ENCODE data around the gene IQGAP1. TPM values are rescaled to one million over a fixed set of nuclear protein-coding genes. Genes with fewer than 3 reads are reported as not detected.
A peak's percentile ranks its signal among the peaks of the same experiment; 100 is the strongest.

IQGAP1 gene
- total RNA-seq, 1 experiment from 2014 or later = 235 TPM

GRCh38 chr15:90422043-90422442 is 34.0 kb downstream of the IQGAP1 start:
- no peaks in the 10 kb centered on the region for H3K27me3 ChIP-seq (replicated peaks)
- H3K4me3 ChIP-seq = no peak overlapping the region
- H3K9me3 ChIP-seq (replicated peaks) = no peaks in the 10 kb centered on the region
- no peak for DNase-seq (ENCODE audit: low read depth in 1 of 2, low spot score in 2 of 2)
- H3K36me3 ChIP-seq = peaks cover 3% of the 10 kb centered on the region
- peaks cover 44% of the 10 kb centered on the region for H3K4me1 ChIP-seq (replicated peaks)
- peak overlapping the region; percentile 12 for H3K27ac ChIP-seq

GRCh38 chr15:90422936-90423335 is 34.9 kb downstream of the IQGAP1 start:
- H3K27ac ChIP-seq = no peak overlapping the region
- H3K4me1 ChIP-seq (replicated peaks) = peaks cover 44% of the 10 kb centered on the region
- no peak for DNase-seq (ENCODE audit: low read depth in 1 of 2, low spot score in 2 of 2)
- H3K9me3 ChIP-seq (replicated peaks) = no peaks in the 10 kb centered on the region
- no peaks in the 10 kb centered on the region for H3K27me3 ChIP-seq (replicated peaks)
- H3K4me3 ChIP-seq = no peak overlapping the region
- H3K36me3 ChIP-seq = peaks cover 12% of the 10 kb centered on the region

DNA sequence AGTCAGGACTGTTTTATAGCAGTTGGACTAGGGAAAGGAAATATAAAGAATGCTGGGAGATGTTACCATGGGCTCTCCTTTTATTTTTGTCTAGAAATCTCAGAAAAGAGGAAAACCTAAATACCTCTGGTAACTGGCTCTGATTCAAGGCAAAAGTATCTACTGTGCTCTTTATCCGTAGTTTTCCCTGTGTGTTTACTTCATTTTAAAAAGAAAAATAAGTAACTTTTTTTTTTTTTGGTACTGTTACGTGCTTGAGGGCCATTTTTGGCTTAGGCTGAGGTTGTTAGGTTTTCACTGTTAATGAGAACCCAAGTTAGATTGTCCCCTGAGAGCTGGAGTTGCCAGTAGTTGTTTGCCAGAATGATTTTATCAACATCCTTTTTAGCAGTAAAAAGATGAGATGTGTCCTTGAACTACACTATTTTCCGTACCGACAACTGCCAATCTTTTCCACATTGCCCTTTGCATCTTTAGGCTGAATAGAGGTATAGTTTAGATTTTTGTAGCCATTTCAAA is 35.8 kb downstream of the IQGAP1 start:
- DNase-seq (ENCODE audit: low read depth in 1 of 2, low spot score in 2 of 2) = no peak
- H3K27me3 ChIP-seq (replicated peaks) = no peaks in the 10 kb centered on the region
- no peak overlapping the region for H3K27ac ChIP-seq

GRCh38 chr15:90425726-90426346 is 37.8 kb downstream of the IQGAP1 start:
- H3K4me3 ChIP-seq = no peak overlapping the region
- peaks cover 36% of the 10 kb centered on the region for H3K36me3 ChIP-seq
- H3K27me3 ChIP-seq (replicated peaks) = no peaks in the 10 kb centered on the region
- H3K9me3 ChIP-seq (replicated peaks) = no peaks in the 10 kb centered on the region
- H3K27ac ChIP-seq = no peak overlapping the region
- no peak for DNase-seq (ENCODE audit: low read depth in 1 of 2, low spot score in 2 of 2)
- peaks cover 20% of the 10 kb centered on the region for H3K4me1 ChIP-seq (replicated peaks)

More for the DNA sequence above, 35.8 kb downstream of the IQGAP1 start:
- Histone ChIP-seq H3K4me1 (replicated peaks) (peaks cover 39% of the 10 kb centered on the region), H3K9me3 (replicated peaks) (no peaks in the 10 kb centered on the region), H3K36me3 (peaks cover 19% of the 10 kb centered on the region), H3K4me3 (no peak overlapping the region)

- peaks cover 42% of the 10 kb centered on the region for H3K36me3 ChIP-seq
- H3K27me3 ChIP-seq (replicated peaks) = no peaks in the 10 kb centered on the region
- no peak for DNase-seq (ENCODE audit: low read depth in 1 of 2, low spot score in 2 of 2)
- no peaks in the 10 kb centered on the region for H3K9me3 ChIP-seq (replicated peaks)
- no peak overlapping the region for H3K27ac ChIP-seq
- H3K4me3 ChIP-seq = no peak overlapping the region
- peaks cover 7% of the 10 kb centered on the region for H3K4me1 ChIP-seq (replicated peaks)
These were observed 39.1 kb downstream of the IQGAP1 start for GRCh38 chr15:90427185-90427584.

DNA sequence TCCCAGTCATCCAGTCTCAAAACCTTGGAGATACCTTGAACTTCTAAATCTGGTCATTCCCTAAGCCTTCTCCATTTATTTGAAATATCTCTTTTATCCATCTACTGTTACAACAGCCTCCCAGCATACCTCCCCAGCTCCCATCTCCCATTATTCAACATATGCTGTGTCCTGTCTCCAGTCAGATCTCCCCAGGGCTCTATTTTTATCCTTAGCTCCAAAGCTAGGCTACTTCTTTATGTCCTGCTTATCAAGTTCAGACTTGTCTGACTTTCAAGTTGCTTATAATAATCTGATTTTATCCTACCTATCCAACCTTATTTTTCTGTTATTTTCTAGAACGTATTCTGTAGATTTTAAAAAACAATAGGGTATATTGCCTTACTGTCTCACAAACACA is 44.2 kb downstream of the IQGAP1 start:
- Histone ChIP-seq H3K27me3 (replicated peaks) (no peaks in the 10 kb centered on the region), H3K9me3 (replicated peaks) (no peaks in the 10 kb centered on the region), H3K27ac (no peak overlapping the region), H3K4me1 (replicated peaks) (no peaks in the 10 kb centered on the region), H3K4me3 (no peak overlapping the region), H3K36me3 (peaks cover 78% of the 10 kb centered on the region)
- DNase-seq (ENCODE audit: low read depth in 1 of 2, low spot score in 2 of 2) = no peak

DNA sequence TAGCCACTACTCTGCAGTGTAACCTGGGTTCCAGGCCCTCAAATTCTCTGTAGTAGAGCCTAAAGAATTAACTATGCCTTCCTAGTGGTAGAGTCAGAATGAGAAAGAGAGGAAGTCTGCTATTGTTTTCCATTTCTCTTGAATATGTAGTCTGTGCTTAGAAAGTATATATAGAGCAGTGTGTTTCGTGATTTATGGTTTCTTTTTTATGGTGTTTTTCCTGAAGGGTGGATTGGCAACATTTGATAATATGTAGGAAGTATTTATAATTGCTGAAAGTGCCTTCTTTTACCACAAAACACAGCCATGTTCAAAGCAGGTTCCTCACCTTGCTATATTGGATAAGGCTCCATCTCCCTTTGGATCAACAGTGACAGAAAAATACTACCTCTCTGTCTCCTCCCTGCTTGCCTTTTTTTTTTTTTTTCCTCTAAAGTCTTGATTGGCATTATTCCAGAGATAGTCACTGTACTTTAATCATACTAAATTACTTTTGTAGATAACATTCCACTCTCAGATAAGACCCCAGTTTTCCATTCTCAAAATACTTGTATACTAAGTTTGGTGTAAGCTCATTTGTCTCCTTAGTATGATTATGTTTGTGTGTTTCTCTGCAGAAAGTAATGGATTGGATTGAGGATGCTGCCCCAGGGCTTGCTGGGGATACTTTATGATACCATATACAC is 47.8 kb downstream of the IQGAP1 start:
- no peak for DNase-seq (ENCODE audit: low read depth in 1 of 2, low spot score in 2 of 2)
- H3K9me3 ChIP-seq (replicated peaks) = no peaks in the 10 kb centered on the region
- H3K27me3 ChIP-seq (replicated peaks) = no peaks in the 10 kb centered on the region
- no peak overlapping the region for H3K4me3 ChIP-seq
- no peaks in the 10 kb centered on the region for H3K4me1 ChIP-seq (replicated peaks)
- H3K36me3 ChIP-seq = peaks cover 74% of the 10 kb centered on the region
- H3K27ac ChIP-seq = no peak overlapping the region

DNA sequence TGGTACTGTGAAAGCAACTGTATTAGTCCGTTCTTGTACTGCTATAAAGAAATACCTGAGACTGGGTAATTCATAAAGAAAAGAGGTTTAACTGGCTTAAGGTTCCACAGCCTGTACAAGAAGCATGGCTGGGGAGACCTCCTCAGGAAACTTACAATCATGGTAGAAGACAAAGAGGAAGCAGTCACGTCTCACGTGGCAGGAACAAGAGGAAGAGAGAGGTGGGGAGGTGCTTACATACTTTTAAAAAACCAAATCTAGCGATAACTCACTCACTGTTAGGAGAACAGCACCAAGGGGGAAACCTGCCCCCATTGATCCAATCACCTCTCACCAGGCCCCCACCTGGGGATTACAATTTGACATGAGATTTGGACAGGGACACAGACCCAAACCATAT is 48.9 kb downstream of the IQGAP1 start:
- Histone ChIP-seq H3K4me3 (no peak overlapping the region), H3K4me1 (replicated peaks) (no peaks in the 10 kb centered on the region), H3K27me3 (replicated peaks) (no peaks in the 10 kb centered on the region), H3K36me3 (peaks cover 79% of the 10 kb centered on the region), H3K9me3 (replicated peaks) (no peaks in the 10 kb centered on the region), H3K27ac (no peak overlapping the region)
- no peak for DNase-seq (ENCODE audit: low read depth in 1 of 2, low spot score in 2 of 2)

- DNase-seq (ENCODE audit: low read depth in 1 of 2, low spot score in 2 of 2) = no peak
- Histone ChIP-seq H3K4me3 (no peak overlapping the region), H3K27me3 (replicated peaks) (no peaks in the 10 kb centered on the region), H3K9me3 (replicated peaks) (no peaks in the 10 kb centered on the region), H3K36me3 (peaks cover 84% of the 10 kb centered on the region), H3K27ac (no peak overlapping the region), H3K4me1 (replicated peaks) (no peaks in the 10 kb centered on the region)
These were observed 49.5 kb downstream of the IQGAP1 start for GRCh38 chr15:90437516-90437915.

GRCh38 chr15:90439946-90440345 is 51.9 kb downstream of the IQGAP1 start:
- no peak for DNase-seq (ENCODE audit: low read depth in 1 of 2, low spot score in 2 of 2)
- no peaks in the 10 kb centered on the region for H3K4me1 ChIP-seq (replicated peaks)
- no peak overlapping the region for H3K4me3 ChIP-seq
- H3K27me3 ChIP-seq (replicated peaks) = no peaks in the 10 kb centered on the region
- no peaks in the 10 kb centered on the region for H3K9me3 ChIP-seq (replicated peaks)
- peaks cover 85% of the 10 kb centered on the region for H3K36me3 ChIP-seq
- H3K27ac ChIP-seq = no peak overlapping the region

- H3K27ac ChIP-seq = no peak overlapping the region
- no peaks in the 10 kb centered on the region for H3K27me3 ChIP-seq (replicated peaks)
- DNase-seq (ENCODE audit: low read depth in 1 of 2, low spot score in 2 of 2) = no peak
- H3K4me3 ChIP-seq = no peak overlapping the region
- peaks cover 86% of the 10 kb centered on the region for H3K36me3 ChIP-seq
- H3K4me1 ChIP-seq (replicated peaks) = no peaks in the 10 kb centered on the region
- no peaks in the 10 kb centered on the region for H3K9me3 ChIP-seq (replicated peaks)
These were observed 53.0 kb downstream of the IQGAP1 start for GRCh38 chr15:90441027-90441426.

DNA sequence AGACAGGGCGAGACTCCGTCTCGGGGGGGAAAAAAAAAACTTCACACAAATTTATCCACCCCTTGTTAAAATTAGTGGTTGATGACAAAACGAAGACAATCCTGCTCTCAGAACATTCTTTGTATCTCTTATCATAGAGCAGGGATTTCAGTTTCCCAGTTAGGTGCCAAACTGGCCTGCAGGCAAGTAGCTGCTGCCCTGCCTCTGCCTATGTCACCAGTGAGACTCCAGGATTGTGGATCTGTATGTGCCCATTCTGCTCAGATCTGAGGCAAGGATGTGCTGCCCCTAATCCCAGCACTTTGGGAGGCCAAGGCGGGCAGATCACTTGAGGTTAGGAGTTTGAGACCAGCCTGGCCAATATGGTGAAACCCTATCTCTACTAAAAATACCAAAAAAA is 54.4 kb downstream of the IQGAP1 start:
- no peaks in the 10 kb centered on the region for H3K4me1 ChIP-seq (replicated peaks)
- H3K9me3 ChIP-seq (replicated peaks) = no peaks in the 10 kb centered on the region
- peaks cover 85% of the 10 kb centered on the region for H3K36me3 ChIP-seq

GRCh38 chr15:90449206-90449735 is 61.2 kb downstream of the IQGAP1 start:
- no peaks in the 10 kb centered on the region for H3K27me3 ChIP-seq (replicated peaks)
- no peaks in the 10 kb centered on the region for H3K4me1 ChIP-seq (replicated peaks)
- no peak overlapping the region for H3K27ac ChIP-seq
- H3K9me3 ChIP-seq (replicated peaks) = no peaks in the 10 kb centered on the region
- no peak overlapping the region for H3K4me3 ChIP-seq
- no peak for DNase-seq (ENCODE audit: low read depth in 1 of 2, low spot score in 2 of 2)
- peaks cover 89% of the 10 kb centered on the region for H3K36me3 ChIP-seq

More for the DNA sequence above, 54.4 kb downstream of the IQGAP1 start:
- no peak for DNase-seq (ENCODE audit: low read depth in 1 of 2, low spot score in 2 of 2)
- H3K4me3 ChIP-seq = no peak overlapping the region
- H3K27ac ChIP-seq = no peak overlapping the region
- H3K27me3 ChIP-seq (replicated peaks) = no peaks in the 10 kb centered on the region

Data from SJSA1 (cell line).